Stimulated activated naive CD4-positive, alpha-beta T cell treated with Interleukin-2 at 50 U/mL for 16 hours (primary cell): ENCODE results near the gene TRIM4.
"Not testable (repeated sequence)": the region's sequence is repeated elsewhere in the genome, so short reads cannot be mapped to it uniquely, and the experiment has no call there.

Source experiments
- DNase-seq: peaks from one replicate; lab custom pipeline; 2025; lab: John Stamatoyannopoulos, UW

Gene TRIM4

DNA sequence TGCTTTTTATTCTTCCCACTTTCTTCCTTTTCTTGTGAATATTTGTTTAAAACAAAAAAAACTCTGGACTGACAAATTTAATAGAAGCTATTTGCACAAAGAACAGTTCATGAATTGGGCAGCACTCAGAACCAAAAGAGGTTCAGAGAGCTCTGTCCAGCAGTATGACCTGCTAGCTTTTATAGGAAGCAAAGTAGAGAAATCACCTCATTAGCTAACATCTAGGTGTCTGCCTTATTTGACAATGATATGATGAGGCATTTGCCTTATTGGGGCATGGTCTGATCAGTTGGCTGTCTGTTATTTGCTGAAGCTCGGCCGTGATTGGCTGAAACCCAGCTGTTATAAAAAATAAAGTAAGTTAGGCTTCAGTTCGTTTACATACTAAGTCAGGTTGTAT is 819 bp upstream of the TRIM4 start:
- no peak for DNase-seq

DNA sequence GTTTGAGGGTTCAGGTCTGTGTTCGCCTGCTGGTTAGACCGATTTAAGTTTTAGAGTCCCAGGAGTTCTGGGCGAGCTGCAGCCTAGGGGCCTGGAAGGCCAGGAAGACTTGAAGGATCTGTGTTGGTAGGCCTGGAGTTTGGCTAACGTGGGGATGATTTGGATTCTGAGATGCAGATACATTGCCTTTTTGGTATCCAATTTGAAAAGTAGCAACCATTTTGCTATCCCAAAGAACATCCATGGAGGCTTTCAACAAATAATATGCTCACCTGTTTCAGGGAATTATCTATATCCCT is 433 bp upstream of the TRIM4 start:
- DNase-seq, result no peak

- no peak for DNase-seq
Measured at GRCh38 chr7:99910976-99911375, 8.4 kb downstream of the TRIM4 start.

DNA sequence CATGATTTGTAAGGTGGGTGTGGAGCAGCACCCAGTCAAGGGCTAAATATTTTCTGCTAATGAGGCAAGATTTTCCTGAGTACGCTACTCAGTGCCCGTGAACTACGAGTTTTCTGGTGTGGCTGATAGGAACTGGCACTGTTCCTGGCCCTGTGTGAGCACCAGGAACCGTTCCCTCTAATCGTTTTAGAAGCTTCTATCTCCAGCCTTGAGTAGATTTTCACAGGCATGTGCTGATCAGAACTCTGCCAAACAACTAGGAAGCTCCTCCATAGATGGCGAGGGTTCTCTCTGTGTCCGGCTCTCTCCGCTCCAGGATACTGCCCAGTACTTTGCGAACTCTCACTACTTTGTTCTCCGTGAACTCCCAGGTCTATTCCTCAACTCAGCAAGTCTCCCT is 17.7 kb downstream of the TRIM4 start:
- no peak for DNase-seq

DNA sequence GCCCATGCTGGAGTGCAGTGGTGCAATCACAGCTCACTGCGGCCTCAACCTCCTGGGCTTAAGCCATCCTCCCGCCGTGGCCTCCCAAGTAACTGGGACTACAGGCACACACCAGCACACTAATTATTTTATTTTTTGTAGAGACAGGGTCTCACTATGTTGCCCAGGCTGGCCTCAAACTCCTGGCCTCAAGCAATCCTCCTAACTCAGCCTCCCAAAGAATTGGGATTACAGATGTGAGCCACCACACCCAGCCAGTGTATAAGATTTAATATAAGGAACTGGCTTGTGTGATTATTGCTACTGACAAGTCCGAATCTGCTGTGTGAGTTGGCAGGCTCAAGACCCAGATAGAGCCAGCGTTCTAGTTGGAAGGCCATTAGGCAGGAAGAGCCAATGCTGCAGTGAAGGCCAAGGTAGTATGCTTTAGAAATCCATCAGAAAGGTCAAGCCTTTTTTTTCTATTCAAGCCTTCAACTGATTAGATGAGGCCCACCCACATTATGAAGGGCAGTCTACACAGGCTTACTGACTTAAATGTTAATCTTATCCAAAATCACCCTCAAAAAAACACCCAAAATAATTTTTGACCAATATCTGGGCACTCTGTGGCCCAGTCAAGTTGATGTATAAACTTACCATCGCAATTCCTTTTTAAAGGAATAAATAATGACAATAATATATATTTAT is 19.4 kb downstream of the TRIM4 start:
- DNase-seq, result no peak

GRCh38 chr7:99898836-99899235 is 20.5 kb downstream of the TRIM4 start:
- DNase-seq, result no peak

DNA sequence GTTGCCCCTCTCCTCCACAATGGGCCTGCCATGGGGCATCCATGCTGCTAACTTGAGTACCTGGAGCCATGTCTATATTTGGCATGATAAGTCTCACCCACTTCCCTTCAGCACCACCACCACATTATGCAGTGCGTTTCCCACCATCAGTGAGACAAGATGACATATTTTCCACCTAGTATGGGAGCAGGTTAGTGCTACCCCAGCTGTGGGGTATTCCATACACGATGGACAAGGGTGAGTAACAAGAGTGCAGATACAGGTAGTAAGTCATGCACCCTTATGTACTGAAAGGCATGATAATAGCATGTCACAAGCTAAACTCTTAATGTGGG is 21.3 kb downstream of the TRIM4 start:
- no peak for DNase-seq

GRCh38 chr7:99897322-99898022 is 21.9 kb downstream of the TRIM4 start:
- no peak for DNase-seq

- no peak for DNase-seq
Measured at GRCh38 chr7:99894738-99895137, 24.6 kb downstream of the TRIM4 start.

- no peak for DNase-seq
Measured at GRCh38 chr7:99893280-99893679, 26.1 kb downstream of the TRIM4 start.

DNA sequence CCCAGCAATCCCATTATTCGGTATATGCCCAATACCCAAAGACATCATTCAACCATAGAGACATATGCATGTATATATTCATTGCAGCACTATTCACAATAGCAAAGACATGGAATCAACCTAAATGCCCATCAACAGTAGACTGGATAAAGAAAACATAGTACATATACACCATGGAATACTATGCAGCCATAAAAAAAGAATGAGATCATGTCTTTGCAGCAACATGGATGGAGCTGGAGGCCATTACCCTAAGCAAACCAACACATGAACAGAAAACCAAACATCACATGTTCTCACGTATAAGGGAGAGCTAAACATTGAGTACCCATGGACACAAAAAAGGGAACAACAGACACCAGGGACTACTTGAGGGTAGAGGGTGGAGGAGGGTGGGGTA is 29.0 kb downstream of the TRIM4 start:
- DNase-seq, result not testable (repeated sequence)

GRCh38 chr7:99888366-99888765 is 31.0 kb downstream of the TRIM4 start:
- not testable (repeated sequence) for DNase-seq

DNA sequence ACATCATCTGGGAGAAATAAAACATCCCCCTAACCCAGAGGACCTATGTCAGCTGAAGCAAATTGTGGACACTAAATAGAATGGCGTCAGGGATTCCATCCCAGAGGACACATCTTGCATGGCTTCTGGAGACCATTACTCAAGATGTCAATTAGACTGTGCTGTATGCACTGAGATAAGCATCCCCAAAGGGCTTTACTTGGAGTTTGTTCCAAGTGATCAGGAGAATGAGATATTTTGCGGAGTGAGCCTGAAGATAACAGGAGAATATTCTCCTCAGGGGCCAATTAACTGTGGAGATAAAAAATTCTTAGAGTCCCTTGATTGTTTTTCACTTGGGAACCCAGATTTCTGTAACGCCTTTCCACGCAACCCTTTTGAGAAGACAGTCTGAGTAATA is 38.0 kb downstream of the TRIM4 start:
- no peak for DNase-seq

DNA sequence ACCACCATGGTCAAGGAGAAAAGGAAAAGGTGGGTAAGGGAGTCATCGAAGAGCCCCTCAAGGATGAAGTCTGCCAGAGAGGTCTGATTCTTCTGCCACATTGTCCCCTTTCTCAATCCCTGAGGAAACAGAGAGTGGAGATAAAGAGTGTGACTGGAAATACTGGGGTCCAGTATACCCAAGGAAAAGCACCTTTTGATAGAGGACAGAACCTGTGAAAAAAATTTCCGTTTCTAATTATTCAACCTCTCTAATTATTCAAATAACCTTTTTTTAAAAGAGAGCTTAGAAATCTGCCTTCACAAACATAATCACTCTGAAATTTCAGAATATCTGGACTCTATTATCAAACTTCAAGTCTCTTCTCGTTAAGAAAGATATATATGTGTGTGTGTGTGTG is 42.4 kb downstream of the TRIM4 start, which contains the start of gene OR2AE1:
OR2AE1 (minus strand) TSS at position 101 of the 400 bp plus-strand sequence; CDS start at position 101, 0 bp downstream.
- DNase-seq, result no peak

GRCh38 chr7:99876491-99876890 is 42.8 kb downstream of the TRIM4 start:
- DNase-seq, result no peak

DNA sequence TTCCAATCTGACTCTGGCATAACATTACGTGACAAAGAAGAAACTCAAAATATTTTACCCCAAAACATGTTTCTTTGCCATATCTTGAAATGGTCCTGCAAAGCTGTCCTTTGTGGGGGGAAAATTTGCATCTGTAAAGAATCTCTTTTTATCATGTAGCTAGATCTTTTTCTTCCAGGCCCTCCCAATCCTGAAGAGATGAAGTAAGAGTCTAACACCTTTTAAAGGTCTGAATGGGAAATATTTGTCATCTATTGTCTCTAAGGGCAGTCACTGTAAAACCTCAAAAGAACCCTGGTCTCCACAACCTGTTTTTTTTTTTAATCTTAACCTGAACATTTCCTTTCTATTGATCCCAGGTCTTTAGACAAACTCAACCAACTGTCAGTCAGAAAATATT is 51.1 kb downstream of the TRIM4 start:
- no peak for DNase-seq

GRCh38 chr7:99867477-99867876 is 51.9 kb downstream of the TRIM4 start:
- DNase-seq, result not testable (repeated sequence)

DNA sequence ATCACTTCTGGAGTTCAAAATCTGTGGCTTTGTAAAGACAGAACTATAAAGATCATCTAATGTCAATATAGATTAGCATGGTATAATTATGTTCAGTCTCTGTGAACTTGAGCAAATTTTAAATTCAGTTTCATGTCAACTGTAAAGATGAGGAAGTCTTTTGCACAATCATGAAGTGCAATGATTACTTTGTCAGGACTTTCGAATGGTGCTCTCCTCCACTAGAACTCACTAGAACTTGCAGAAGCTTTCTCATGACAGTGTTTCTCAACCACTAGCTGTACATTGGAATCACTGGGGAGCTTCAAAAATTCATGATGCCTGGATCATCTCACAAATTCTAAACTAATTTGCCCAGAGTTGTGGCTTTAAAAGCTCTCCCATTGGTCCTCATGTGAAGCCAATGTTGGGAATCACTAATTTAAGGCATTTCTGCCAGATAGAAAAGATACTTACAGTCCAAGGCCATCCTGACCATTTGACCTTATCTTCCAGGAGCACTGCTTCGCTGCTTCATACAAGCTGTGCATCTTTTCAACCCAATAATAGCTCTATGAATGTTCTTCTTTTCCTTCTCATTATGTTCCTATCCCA is 55.4 kb downstream of the TRIM4 start:
- DNase-seq, result no peak

DNA sequence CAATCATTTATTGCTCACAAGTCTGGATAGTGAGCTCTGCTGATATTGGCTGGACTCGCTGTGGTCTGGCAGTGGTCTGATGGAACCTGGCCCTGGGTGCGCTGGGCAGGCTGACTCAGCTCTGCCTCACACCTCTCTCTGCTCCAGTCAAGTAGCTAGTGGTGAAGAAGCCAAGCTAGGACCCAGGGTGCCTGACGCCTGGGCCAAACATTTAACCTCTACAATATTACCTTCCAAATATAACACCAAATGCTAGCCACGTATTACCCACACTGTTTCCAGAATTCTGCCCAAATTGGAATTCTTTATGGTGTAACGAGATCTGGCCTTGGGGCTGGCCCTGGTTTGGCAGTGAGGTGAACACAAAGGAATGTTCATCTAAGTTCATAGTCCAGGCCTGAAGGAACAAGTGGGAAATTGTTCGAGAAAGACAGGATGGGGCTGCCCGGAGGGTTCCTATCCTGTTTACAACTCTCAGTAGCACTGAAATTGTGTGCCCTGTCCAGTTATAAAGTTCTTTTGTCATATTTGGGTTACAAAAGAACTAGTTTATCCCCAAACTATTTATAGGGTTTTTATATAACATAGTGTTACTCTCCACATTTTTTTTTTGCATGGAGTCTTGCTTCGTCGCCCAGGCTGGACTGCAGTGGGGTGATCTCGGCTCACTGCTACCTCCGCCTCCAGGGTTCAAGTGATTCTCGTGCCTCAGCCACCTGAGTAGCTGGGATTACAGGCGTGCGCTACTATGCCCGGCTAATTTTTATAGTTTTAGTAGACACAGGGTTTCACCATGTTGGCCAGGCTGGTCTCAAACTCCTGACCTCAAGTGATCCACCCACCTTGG is 58.8 kb downstream of the TRIM4 start:
- DNase-seq, result no peak

DNA sequence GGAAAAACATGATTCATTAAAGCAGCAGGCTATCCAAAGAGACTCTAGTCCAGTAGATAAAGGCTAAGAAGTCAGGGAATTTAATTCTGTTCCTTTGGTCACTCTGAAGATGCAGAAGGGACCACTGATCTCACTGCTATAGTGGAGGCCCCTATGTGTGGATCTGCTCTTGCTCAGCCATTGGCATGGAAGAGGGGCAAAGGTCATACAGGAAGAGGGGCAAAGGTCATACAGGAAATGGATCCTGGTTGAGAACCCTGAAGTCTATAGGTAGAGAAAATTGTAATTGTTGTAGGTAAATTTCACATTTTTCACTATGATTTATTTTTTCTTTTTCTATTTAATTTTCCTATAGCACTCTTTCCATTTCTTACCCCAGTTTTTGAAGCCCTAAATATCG is 64.1 kb downstream of the TRIM4 start:
- no peak for DNase-seq

- DNase-seq, result no peak
Measured at GRCh38 chr7:99848420-99849216, 70.7 kb downstream of the TRIM4 start.

DNA sequence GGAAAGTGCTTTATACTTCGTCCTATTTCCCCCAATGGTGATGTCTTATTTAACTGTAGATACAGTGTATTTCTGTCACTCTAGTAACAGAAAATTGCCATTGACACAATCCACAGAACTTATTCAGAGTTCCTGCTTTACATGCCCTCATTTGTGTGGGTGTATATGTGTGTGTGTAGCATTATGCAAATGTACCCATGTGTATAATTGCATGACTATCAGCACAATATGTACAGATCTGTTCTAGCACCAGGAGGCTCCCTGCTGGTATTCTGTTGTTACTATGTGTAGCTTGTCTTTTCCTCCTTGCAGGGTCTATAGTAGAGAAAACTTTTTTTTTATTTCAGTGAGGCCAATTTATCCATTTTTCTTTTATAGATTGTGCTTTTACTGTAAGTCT is 75.0 kb downstream of the TRIM4 start:
- no peak for DNase-seq
